ENCODE data around the gene SF3B3. TPM values are rescaled to one million over a fixed set of nuclear protein-coding genes. Genes with fewer than 3 reads are reported as not detected.

Gene SF3B3
- total and polyA plus RNA-seq, 10 of the 15 experiments (the other 5 are each of a cell fraction or from before 2014, with no cell fraction given), result 134 to 453 (median 215) TPM

GRCh38 chr16:70586731-70587130 is 63.1 kb downstream of the SF3B3 start:
- H3K4me3 ChIP-seq, result no peak overlapping the region
- RAD21 ChIA-PET (ENCODE audit: unreplicated experiment), result no interaction called here
- no peak overlapping the region for H3K27ac ChIP-seq (ENCODE audit: control insufficient read depth, insufficient read depth)
- BruUV-seq (replicated peaks), result no TSS peak
- TF ChIP-seq, protein P1, sequence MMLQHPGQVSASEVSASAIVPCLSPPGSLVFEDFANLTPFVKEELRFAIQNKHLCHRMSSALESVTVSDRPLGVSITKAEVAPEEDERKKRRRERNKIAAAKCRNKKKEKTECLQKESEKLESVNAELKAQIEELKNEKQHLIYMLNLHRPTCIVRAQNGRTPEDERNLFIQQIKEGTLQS (IDR thresholded peaks at IDR 0.05; ENCODE audit: borderline replicate concordance, extremely low read depth, low read depth, low read length), result no peak
- TF ChIP-seq ZNF217 (IDR thresholded peaks at IDR 0.05), result no peak
- no peak for TF ChIP-seq YBX1 (IDR thresholded peaks at IDR 0.05)
- no peak for TF ChIP-seq RFX5 (IDR thresholded peaks at IDR 0.05; ENCODE audit: low read depth, low read length)
- 57% methylated on average over 9 of the region's 9 CpGs for WGBS (ENCODE audit: insufficient coverage, insufficient replicate concordance, low lambda C conversion rate, missing lambda C conversion rate)
- intact Hi-C loops (cut with micrococcal nuclease; ENCODE audit: unreplicated experiment), result no loop called here
- H3K79me2 ChIP-seq (ENCODE audit: control insufficient read depth, insufficient read depth, low read length), result no peaks in the 10 kb centered on the region
- POLR2A ChIA-PET, result no interaction called here
- no peaks in the 10 kb centered on the region for H3K9me3 ChIP-seq (replicated peaks; ENCODE audit: control insufficient read depth, insufficient read depth, low read length)
- FAIRE-seq (no peak), DNase-seq (ENCODE audit: low read depth, low spot score) (no peak), ATAC-seq (no peak)
- no peak overlapping the region for H3K4me2 ChIP-seq (ENCODE audit: control insufficient read depth, insufficient read depth)
- no peak overlapping the region for H3K9ac ChIP-seq (ENCODE audit: control insufficient read depth, insufficient read depth, low read length)
- CTCF ChIA-PET, result no interaction called here
- in situ Hi-C loops (cut with MboI), result no loop called here
- H2AFZ ChIP-seq (ENCODE audit: control insufficient read depth, low read depth, low read length), result no peak overlapping the region
- no peaks in the 10 kb centered on the region for H3K4me1 ChIP-seq (ENCODE audit: control insufficient read depth, insufficient read depth, low read length)
- SMC1A ChIA-PET (ENCODE audit: uncharacterized antibody, unreplicated experiment), result interaction anchor here (0.6 kb wide), 1 partner anchor 55 kb away, joined by 3 read pairs; no protein-coding TSS in a partner anchor
- no peaks in the 10 kb centered on the region for H4K20me1 ChIP-seq (ENCODE audit: control insufficient read depth, insufficient read depth)
- H3K27me3 ChIP-seq (replicated peaks in 1 of 2; ENCODE audit: control insufficient read depth in 2 of 2, insufficient read depth in 2 of 2, low read length in 1 of 2), result no peaks in the 10 kb centered on the region
- H3K36me3 ChIP-seq (ENCODE audit: control insufficient read depth in 2 of 2, insufficient read depth in 2 of 2, low read length in 1 of 2), result no peaks in the 10 kb centered on the region

DNA sequence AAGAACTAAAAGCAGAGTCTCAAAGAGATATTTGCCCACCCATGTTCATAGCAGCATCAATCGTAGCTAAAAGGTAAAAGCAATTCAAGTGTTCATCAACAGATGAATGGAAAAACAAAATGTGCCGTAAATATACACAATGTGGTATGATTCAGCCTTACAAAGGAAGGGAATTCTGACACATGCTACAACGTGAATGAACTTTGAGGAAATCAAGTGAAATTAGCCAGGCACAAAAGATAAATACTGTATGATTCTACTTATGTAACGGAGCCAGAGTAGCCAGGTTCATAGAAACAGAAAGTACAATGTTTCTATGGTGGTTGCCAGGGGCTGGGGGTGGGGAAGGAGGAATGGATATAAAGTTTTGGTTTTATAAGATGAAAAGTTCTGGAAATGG is 64.9 kb downstream of the SF3B3 start:
- RAD21 ChIA-PET (ENCODE audit: unreplicated experiment), result interaction anchor here (0.6 kb wide), 2 partner anchors 315 to 322 kb away, joined by 3 read pairs; no protein-coding TSS in a partner anchor
- DNase-seq (ENCODE audit: low read depth, low spot score) (no peak), FAIRE-seq (no peak), ATAC-seq (no peak)
- BruUV-seq (replicated peaks), result no TSS peak
- TF ChIP-seq ZNF24 (IDR thresholded peaks at IDR 0.05), result no peak
- TF ChIP-seq DPF2 (IDR thresholded peaks at IDR 0.05), result no peak
- TF ChIP-seq NFYB (IDR thresholded peaks at IDR 0.05; ENCODE audit: insufficient read depth, low read depth, low read length), result no peak
- TF ChIP-seq SP1 (IDR thresholded peaks at IDR 0.05; ENCODE audit: low read depth, low read length), result no peak
- TF ChIP-seq SUZ12 (IDR thresholded peaks at IDR 0.05; ENCODE audit: unreplicated experiment), result no peak
- no peak for TF ChIP-seq KLF5 (IDR thresholded peaks at IDR 0.05; ENCODE audit: partially characterized antibody)
- TF ChIP-seq RB1 (IDR thresholded peaks at IDR 0.05; ENCODE audit: borderline replicate concordance), result no peak
- TF ChIP-seq, protein P2, sequence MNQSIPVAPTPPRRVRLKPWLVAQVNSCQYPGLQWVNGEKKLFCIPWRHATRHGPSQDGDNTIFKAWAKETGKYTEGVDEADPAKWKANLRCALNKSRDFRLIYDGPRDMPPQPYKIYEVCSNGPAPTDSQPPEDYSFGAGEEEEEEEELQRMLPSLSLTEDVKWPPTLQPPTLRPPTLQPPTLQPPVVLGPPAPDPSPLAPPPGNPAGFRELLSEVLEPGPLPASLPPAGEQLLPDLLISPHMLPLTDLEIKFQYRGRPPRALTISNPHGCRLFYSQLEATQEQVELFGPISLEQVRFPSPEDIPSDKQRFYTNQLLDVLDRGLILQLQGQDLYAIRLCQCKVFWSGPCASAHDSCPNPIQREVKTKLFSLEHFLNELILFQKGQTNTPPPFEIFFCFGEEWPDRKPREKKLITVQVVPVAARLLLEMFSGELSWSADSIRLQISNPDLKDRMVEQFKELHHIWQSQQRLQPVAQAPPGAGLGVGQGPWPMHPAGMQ (IDR thresholded peaks at IDR 0.05; ENCODE audit: borderline replicate concordance), result no peak
- no peak for TF ChIP-seq MTA3 (IDR thresholded peaks at IDR 0.05; ENCODE audit: borderline replicate concordance, low read length)
- no peak for TF ChIP-seq BCL11A (IDR thresholded peaks at IDR 0.05; ENCODE audit: low read depth, low read length)
- Histone ChIP-seq H3K4me1 (ENCODE audit: control insufficient read depth, insufficient read depth, low read length) (no peaks in the 10 kb centered on the region), H3K9ac (ENCODE audit: control insufficient read depth, insufficient read depth, low read length) (no peak overlapping the region), H3K4me2 (ENCODE audit: control insufficient read depth, insufficient read depth) (no peak overlapping the region), H3K36me3 (ENCODE audit: control insufficient read depth in 2 of 2, insufficient read depth in 2 of 2, low read length in 1 of 2) (no peaks in the 10 kb centered on the region), H3K4me3 (no peak overlapping the region), H3K9me3 (replicated peaks; ENCODE audit: control insufficient read depth, insufficient read depth, low read length) (no peaks in the 10 kb centered on the region), H2AFZ (ENCODE audit: control insufficient read depth, low read depth, low read length) (no peak overlapping the region), H4K20me1 (ENCODE audit: control insufficient read depth, insufficient read depth) (no peaks in the 10 kb centered on the region), H3K27ac (ENCODE audit: control insufficient read depth, insufficient read depth) (no peak overlapping the region), H3K27me3 (replicated peaks in 1 of 2; ENCODE audit: control insufficient read depth in 2 of 2, insufficient read depth in 2 of 2, low read length in 1 of 2) (no peaks in the 10 kb centered on the region), H3K79me2 (ENCODE audit: control insufficient read depth, insufficient read depth, low read length) (no peaks in the 10 kb centered on the region)
- POLR2A ChIA-PET, result no interaction called here
- WGBS (ENCODE audit: insufficient coverage, insufficient replicate concordance, low lambda C conversion rate, missing lambda C conversion rate), result 26% methylated on average over 4 of the region's 4 CpGs
- intact Hi-C loops (cut with micrococcal nuclease; ENCODE audit: unreplicated experiment), result no loop called here
- SMC1A ChIA-PET (ENCODE audit: uncharacterized antibody, unreplicated experiment), result interaction anchor here (1.0 kb wide), 1 partner anchor 9 kb away, joined by 3 read pairs; no protein-coding TSS in a partner anchor
- CTCF ChIA-PET, result interaction anchor here (0.7 kb wide), 1 partner anchor 182 kb away, joined by 4 read pairs; no protein-coding TSS in a partner anchor
- in situ Hi-C loops (cut with MboI), result no loop called here

All from GM12878 (cell line).